ENCODE measurements around the gene RHOF.
A peak's percentile ranks its signal among the peaks of the same experiment; 100 is the strongest.

The RHOF gene

DNA sequence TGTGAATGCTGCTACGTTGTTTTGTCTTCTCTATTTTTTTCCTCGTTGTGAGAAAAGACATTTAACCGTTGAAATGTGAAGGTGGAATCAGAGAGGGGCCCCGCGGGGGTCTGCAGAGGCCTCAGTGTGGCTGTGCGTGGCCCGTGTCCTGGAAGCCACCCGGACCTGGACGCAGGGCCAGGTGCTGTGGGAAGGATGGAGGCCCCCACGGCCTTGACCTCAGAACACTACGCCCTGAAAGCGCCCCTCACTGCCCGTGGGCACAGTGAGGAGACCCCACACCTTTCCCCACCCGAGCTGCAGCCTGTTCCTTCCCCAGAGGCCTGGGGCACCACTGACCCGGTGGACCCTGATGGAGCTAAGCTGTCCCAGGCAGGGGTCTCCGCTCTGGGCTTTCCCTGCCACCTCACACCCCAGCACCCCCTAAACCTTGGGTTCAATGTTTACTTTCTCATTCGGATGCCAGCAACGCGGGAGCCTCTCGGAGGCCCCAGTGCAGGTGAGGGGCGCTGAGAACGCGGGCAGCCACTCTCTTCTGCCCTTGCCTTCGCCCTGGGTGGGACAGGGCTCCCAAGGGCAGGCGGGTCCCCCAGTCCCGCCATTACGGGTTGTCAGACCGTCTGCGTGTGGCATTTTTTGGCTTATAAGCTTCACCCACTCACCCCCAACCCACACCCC is 37.2 kb upstream of the RHOF start:
- no peak for DNase-seq
- no peaks in the 10 kb centered on the region for H3K9me3 ChIP-seq (ENCODE audit: control extremely low read depth in 1 of 5, control insufficient read depth in 4 of 5, insufficient read depth in 2 of 5, low read depth in 1 of 5, low read length in 4 of 5)
- no peaks in the 10 kb centered on the region for H3K4me1 ChIP-seq (ENCODE audit: control extremely low read depth in 1 of 4, control insufficient read depth in 4 of 4, insufficient read depth in 4 of 4, low read length in 3 of 4)
- H3K36me3 ChIP-seq (ENCODE audit: control insufficient read depth in 4 of 4, insufficient read depth in 4 of 4, low read length in 3 of 4) = peaks cover 3 to 66% (median 52%) of the 10 kb centered on the region in 4 experiments
- no peak overlapping the region for H3K27ac ChIP-seq (ENCODE audit: insufficient read depth in 1 of 2, low read depth in 1 of 2, low read length in 2 of 2, poor library complexity in 1 of 2, severe bottlenecking in 2 of 2)
- no peaks in the 10 kb centered on the region for H3K27me3 ChIP-seq (replicated peaks in 2 of 5; ENCODE audit: control insufficient read depth in 4 of 5, insufficient read depth in 5 of 5, low read length in 4 of 5)
- no peak overlapping the region for H3K4me3 ChIP-seq (ENCODE audit: control insufficient read depth in 1 of 7, extremely low read depth in 1 of 7, insufficient read depth in 4 of 7, low read depth in 2 of 7, low read length in 6 of 7)
- POLR2A ChIA-PET = no interaction called here
- 96% methylated on average over 25 of the region's 29 CpGs for WGBS (ENCODE audit: insufficient coverage)
- CTCF ChIA-PET = interaction anchor here (1.0 kb wide), 1 partner anchor 12 kb away, joined by 3 read pairs; no protein-coding TSS in a partner anchor

DNA sequence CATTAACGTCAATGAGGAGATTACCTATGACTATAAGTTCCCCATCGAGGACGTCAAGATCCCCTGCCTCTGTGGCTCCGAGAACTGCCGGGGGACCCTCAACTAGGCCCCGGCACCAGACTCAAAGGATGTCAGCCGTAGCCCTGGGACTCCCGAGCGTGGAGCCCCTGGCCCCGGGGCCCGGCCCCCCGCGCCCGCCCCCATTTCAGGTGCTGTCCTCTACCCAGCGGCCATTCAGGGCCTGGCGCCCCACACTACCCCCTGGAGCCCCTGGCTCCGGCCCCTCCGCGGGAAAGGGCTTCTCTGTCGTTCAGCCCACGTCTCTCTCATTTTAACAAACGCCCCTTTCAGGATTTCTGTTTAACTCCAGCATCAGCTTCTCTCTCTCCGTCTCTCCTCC is 36.6 kb upstream of the RHOF start:
- 95% methylated on average over 23 of the region's 23 CpGs for WGBS (ENCODE audit: insufficient coverage)

DNA sequence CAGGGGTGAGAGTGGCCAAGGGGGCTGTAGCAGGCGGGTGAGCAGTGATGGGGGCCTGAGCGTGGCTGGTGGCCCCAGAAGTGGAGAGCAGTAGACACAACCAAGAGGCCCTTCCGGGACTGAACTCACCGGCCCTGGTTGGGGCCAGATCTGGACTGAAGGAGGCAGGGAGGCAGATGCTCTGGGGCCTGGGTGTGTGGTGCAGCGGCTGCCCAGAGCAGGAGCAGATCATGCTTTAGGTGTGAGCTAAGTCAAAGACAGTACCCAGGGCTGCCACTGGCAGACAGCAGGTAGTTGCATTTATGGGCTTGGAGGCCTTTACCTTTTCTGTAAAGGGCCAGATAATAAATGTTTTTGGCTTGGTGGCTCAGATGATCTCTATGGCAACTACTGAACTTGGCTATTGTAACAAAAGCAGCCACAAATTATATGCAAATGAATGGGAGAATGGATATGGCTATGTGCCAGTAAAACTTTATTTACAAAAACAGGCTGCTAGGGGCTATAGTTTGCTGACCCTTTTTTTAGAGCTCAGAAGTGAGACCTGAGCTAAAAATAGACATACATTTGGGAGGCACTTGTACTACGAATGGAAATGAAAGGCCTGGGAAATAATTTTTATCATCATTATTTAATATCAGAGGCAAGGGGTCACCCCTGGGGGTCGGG is 35.9 kb upstream of the RHOF start:
- CTCF ChIA-PET = no interaction called here
- Histone ChIP-seq H3K27ac (ENCODE audit: insufficient read depth in 1 of 2, low read depth in 1 of 2, low read length in 2 of 2, poor library complexity in 1 of 2, severe bottlenecking in 2 of 2) (no peak overlapping the region), H3K4me1 (ENCODE audit: control extremely low read depth in 1 of 4, control insufficient read depth in 4 of 4, insufficient read depth in 4 of 4, low read length in 3 of 4) (no peaks in the 10 kb centered on the region), H3K9me3 (ENCODE audit: control extremely low read depth in 1 of 5, control insufficient read depth in 4 of 5, insufficient read depth in 2 of 5, low read depth in 1 of 5, low read length in 4 of 5) (no peaks in the 10 kb centered on the region), H3K36me3 (ENCODE audit: control insufficient read depth in 4 of 4, insufficient read depth in 4 of 4, low read length in 3 of 4) (peaks cover 3 to 76% (median 57%) of the 10 kb centered on the region in 4 experiments), H3K27me3 (replicated peaks in 2 of 5; ENCODE audit: control insufficient read depth in 4 of 5, insufficient read depth in 5 of 5, low read length in 4 of 5) (no peaks in the 10 kb centered on the region), H3K4me3 (ENCODE audit: control insufficient read depth in 1 of 7, extremely low read depth in 1 of 7, insufficient read depth in 4 of 7, low read depth in 2 of 7, low read length in 6 of 7) (no peak overlapping the region)
- POLR2A ChIA-PET = no interaction called here
- peak in 1 of 3 donors; percentile 13 for DNase-seq
- 100% methylated on average over 5 of the region's 7 CpGs for WGBS (ENCODE audit: insufficient coverage)

More for the DNA sequence above, 36.6 kb upstream of the RHOF start:
- H3K4me1 ChIP-seq (ENCODE audit: control extremely low read depth in 1 of 4, control insufficient read depth in 4 of 4, insufficient read depth in 4 of 4, low read length in 3 of 4) = no peaks in the 10 kb centered on the region
- no peak overlapping the region for H3K4me3 ChIP-seq (ENCODE audit: control insufficient read depth in 1 of 7, extremely low read depth in 1 of 7, insufficient read depth in 4 of 7, low read depth in 2 of 7, low read length in 6 of 7)
- CTCF ChIA-PET = no interaction called here
- no peak for DNase-seq
- no peaks in the 10 kb centered on the region for H3K9me3 ChIP-seq (ENCODE audit: control extremely low read depth in 1 of 5, control insufficient read depth in 4 of 5, insufficient read depth in 2 of 5, low read depth in 1 of 5, low read length in 4 of 5)
- H3K36me3 ChIP-seq (ENCODE audit: control insufficient read depth in 4 of 4, insufficient read depth in 4 of 4, low read length in 3 of 4) = peaks cover 3 to 71% (median 54%) of the 10 kb centered on the region in 4 experiments
- no peaks in the 10 kb centered on the region for H3K27me3 ChIP-seq (replicated peaks in 2 of 5; ENCODE audit: control insufficient read depth in 4 of 5, insufficient read depth in 5 of 5, low read length in 4 of 5)
- POLR2A ChIA-PET = no interaction called here
- H3K27ac ChIP-seq (ENCODE audit: insufficient read depth in 1 of 2, low read depth in 1 of 2, low read length in 2 of 2, poor library complexity in 1 of 2, severe bottlenecking in 2 of 2) = no peak overlapping the region

DNA sequence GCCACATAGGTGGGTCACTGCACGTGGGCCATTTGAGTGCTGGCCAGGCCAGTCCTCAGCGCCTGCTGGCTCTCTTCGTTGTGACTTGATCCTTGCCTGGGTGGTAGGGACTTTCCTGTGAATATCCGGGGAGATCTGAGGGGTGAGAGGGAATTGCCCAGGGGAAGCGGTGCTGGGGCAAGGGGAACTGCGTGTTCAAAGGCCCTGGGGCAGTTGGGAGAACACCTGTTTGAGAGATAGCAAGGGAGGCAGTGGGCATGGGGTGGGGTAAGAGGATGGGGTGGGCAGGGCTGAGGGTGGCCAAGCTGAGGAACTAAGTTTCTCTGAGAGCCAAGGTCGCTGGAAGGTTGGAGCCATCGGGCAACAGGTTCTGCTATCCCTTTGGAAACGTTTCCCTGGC is 35.3 kb upstream of the RHOF start:
- no peak overlapping the region for H3K27ac ChIP-seq (ENCODE audit: insufficient read depth in 1 of 2, low read depth in 1 of 2, low read length in 2 of 2, poor library complexity in 1 of 2, severe bottlenecking in 2 of 2)
- POLR2A ChIA-PET = no interaction called here

DNA sequence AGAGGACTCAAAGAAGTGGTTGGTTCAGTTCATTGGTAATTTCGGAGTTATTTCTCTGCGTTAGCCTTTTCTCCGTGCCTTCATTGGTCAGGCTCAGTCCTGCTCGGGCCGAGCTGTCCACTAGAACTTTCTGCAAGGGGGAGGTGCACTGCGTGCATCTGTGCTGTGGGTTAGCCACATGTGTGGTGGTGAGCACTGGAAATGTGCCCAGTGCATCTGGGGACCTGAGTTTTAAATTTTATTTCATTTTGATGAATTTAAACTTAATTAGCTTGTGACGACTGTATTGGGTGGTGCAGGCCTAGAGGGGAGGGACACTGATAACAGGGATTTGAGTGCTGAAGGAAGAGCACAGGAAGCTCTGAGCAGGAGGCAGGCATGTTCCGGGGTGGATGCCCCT is 34.8 kb upstream of the RHOF start:
- CTCF ChIA-PET = interaction anchor here (0.7 to 3.1 kb wide), 5 partner anchors 9 to 34 kb away, joined by 3 to 20 read pairs (median 4); no protein-coding TSS in a partner anchor
- POLR2A ChIA-PET = no interaction called here
- Histone ChIP-seq H3K4me3 (ENCODE audit: control insufficient read depth in 1 of 7, extremely low read depth in 1 of 7, insufficient read depth in 4 of 7, low read depth in 2 of 7, low read length in 6 of 7) (no peak overlapping the region), H3K36me3 (ENCODE audit: control insufficient read depth in 4 of 4, insufficient read depth in 4 of 4, low read length in 3 of 4) (peaks cover 4 to 85% (median 61%) of the 10 kb centered on the region in 4 experiments), H3K27me3 (replicated peaks in 2 of 5; ENCODE audit: control insufficient read depth in 4 of 5, insufficient read depth in 5 of 5, low read length in 4 of 5) (no peaks in the 10 kb centered on the region), H3K4me1 (ENCODE audit: control extremely low read depth in 1 of 4, control insufficient read depth in 4 of 4, insufficient read depth in 4 of 4, low read length in 3 of 4) (no peaks in the 10 kb centered on the region), H3K9me3 (ENCODE audit: control extremely low read depth in 1 of 5, control insufficient read depth in 4 of 5, insufficient read depth in 2 of 5, low read depth in 1 of 5, low read length in 4 of 5) (no peaks in the 10 kb centered on the region), H3K27ac (ENCODE audit: insufficient read depth in 1 of 2, low read depth in 1 of 2, low read length in 2 of 2, poor library complexity in 1 of 2, severe bottlenecking in 2 of 2) (no peak overlapping the region)
- DNase-seq = no peak
- 100% methylated on average over 5 of the region's 8 CpGs for WGBS (ENCODE audit: insufficient coverage)

More for the DNA sequence above, 35.3 kb upstream of the RHOF start:
- H3K4me3 ChIP-seq (ENCODE audit: control insufficient read depth in 1 of 7, extremely low read depth in 1 of 7, insufficient read depth in 4 of 7, low read depth in 2 of 7, low read length in 6 of 7) = no peak overlapping the region
- 97% methylated on average over 8 of the region's 9 CpGs for WGBS (ENCODE audit: insufficient coverage)
- no peaks in the 10 kb centered on the region for H3K4me1 ChIP-seq (ENCODE audit: control extremely low read depth in 1 of 4, control insufficient read depth in 4 of 4, insufficient read depth in 4 of 4, low read length in 3 of 4)
- DNase-seq = no peak
- CTCF ChIA-PET = interaction anchor here (1.2 to 3.1 kb wide), 3 partner anchors 9 to 18 kb away, joined by 3 to 20 read pairs (median 4); no protein-coding TSS in a partner anchor
- peaks cover 3 to 80% (median 59%) of the 10 kb centered on the region in 4 experiments for H3K36me3 ChIP-seq (ENCODE audit: control insufficient read depth in 4 of 4, insufficient read depth in 4 of 4, low read length in 3 of 4)
- no peaks in the 10 kb centered on the region for H3K27me3 ChIP-seq (replicated peaks in 2 of 5; ENCODE audit: control insufficient read depth in 4 of 5, insufficient read depth in 5 of 5, low read length in 4 of 5)
- H3K9me3 ChIP-seq (ENCODE audit: control extremely low read depth in 1 of 5, control insufficient read depth in 4 of 5, insufficient read depth in 2 of 5, low read depth in 1 of 5, low read length in 4 of 5) = no peaks in the 10 kb centered on the region

DNA sequence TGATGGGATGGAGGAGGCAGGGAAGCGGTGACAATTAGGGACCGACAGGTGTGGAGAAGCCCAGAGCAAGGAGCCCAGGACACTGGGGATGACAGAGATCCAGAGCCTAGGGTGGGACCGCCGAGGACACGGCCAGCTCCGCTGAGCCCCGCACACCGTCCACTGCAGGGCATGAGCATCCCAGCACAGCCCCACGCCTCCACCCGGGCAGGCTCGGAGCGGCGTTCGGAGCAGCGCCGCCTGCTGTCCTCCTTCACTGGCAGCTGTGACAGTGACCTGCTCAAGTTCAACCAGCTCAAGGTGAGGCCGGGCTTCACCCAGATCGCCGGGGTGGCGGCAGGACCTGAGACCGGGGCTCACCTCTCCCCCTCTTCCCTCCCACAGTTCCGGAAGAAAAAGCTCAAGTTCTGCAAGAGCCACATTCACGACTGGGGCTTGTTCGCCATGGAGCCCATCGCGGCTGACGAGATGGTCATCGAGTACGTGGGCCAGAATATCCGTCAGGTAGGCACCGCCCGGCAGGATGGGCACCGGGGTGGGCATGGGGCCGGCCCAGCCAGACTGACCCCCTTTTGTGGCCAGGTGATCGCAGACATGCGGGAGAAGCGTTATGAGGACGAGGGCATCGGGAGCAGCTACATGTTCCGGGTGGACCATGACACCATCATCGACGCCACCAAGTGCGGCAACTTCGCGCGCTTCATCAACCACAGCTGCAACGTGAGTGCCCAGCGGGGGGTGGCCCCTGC is 34.0 kb upstream of the RHOF start:
- Histone ChIP-seq H3K27me3 (replicated peaks in 2 of 5; ENCODE audit: control insufficient read depth in 4 of 5, insufficient read depth in 5 of 5, low read length in 4 of 5) (no peaks in the 10 kb centered on the region), H3K36me3 (ENCODE audit: control insufficient read depth in 4 of 4, insufficient read depth in 4 of 4, low read length in 3 of 4) (peaks cover 4 to 92% (median 64%) of the 10 kb centered on the region in 4 experiments), H3K9me3 (ENCODE audit: control extremely low read depth in 1 of 5, control insufficient read depth in 4 of 5, insufficient read depth in 2 of 5, low read depth in 1 of 5, low read length in 4 of 5) (no peaks in the 10 kb centered on the region), H3K4me1 (ENCODE audit: control extremely low read depth in 1 of 4, control insufficient read depth in 4 of 4, insufficient read depth in 4 of 4, low read length in 3 of 4) (no peaks in the 10 kb centered on the region), H3K27ac (ENCODE audit: insufficient read depth in 1 of 2, low read depth in 1 of 2, low read length in 2 of 2, poor library complexity in 1 of 2, severe bottlenecking in 2 of 2) (no peak overlapping the region), H3K4me3 (ENCODE audit: control insufficient read depth in 1 of 7, extremely low read depth in 1 of 7, insufficient read depth in 4 of 7, low read depth in 2 of 7, low read length in 6 of 7) (no peak overlapping the region)
- DNase-seq = no peak
- ChIA-PET CTCF (interaction anchor here (0.7 to 4.9 kb wide), 10 partner anchors 9 to 61 kb away, joined by 3 to 33 read pairs (median 6); partner anchors contain the start of genes PSMD9 and RHOF), POLR2A (no interaction called here)
- WGBS (ENCODE audit: insufficient coverage) = 98% methylated on average over 46 of the region's 48 CpGs
